Placental epithelial cell (primary cell): ENCODE results near the gene HS2ST1. TPM values are rescaled to one million over a fixed set of nuclear protein-coding genes. Genes with fewer than 3 reads are reported as not detected.

Source experiments
- total RNA-seq: library from RNA; depleted of rRNA; stranded (reverse); fragments of >200 nt; gene quantifications from 2 replicates; pipeline ENCODE4 v1.2.3, GENCODE V29; 2012

The HS2ST1 gene
- 15.7 and 17.1 TPM in 2 replicates for total RNA-seq

DNA sequence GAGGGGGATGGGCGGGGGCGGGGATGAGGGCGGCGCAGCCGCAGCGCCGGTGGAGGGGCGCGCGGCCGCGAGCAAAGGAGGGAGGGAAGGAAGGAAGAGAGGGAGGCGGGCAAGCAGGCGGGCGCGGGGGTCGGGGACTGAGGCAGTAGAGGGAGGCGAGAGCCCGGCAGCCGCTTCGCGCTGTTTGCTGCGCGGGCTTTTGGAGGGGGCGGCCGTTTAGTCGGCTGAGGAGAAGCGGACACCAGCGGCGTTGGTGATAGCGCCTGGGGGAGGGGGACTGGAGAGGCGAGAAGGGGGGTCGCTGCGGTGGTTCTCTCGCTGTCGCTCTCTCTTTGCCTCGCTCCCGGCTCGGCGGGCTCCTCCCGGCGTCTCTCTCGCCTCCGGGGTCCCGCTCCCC is at the start of gene HS2ST1:
TSS of gene HS2ST1 (plus strand) at position 35 of the 397 bp plus-strand sequence.

DNA sequence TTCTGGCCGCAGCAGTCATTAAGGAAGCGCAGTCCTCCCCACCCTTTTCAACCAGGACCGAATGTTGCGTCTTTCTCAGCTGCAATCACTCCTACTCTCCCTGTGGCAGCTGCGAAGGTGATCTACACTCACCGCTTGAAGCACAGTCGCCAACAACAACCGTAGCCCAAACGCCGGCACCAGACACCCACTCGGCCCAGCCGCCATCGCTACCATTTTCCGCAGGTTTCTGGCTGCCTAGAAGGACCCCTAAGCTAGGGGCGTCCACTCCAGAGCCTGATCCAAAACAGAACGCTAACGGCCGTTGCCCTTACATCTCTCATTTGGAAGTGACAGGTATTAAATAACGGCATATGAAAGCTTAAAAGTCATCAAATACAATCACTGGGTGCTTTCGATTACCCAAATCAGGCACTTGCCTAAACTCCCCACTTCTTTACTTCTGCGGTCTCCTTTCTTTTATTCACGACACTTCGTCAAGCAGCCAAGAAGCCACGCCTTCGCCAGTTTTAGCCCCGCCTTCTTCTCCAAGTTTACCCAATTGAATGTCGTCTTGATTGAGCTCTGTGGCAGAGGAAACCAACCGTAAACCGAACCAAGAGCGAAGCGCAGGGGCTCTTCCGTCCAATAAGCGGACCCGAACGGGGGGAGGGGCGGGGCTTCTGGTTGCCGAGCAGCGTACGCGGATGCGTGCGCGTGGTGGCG is 387 bp upstream of the HS2ST1 start, which contains the start of gene SELENOF:
TSS of gene SELENOF (minus strand) at position 231 of the 705 bp plus-strand sequence. CDS start at position 216, 15 bp downstream.

Other genes with a start within 250 kb of the HS2ST1 start
- gene SH3GLB1, start 210.1 kb upstream of the HS2ST1 start, total RNA-seq: 40.8 and 47.6 TPM in 2 replicates
- gene SELENOF, start 509 bp upstream of the HS2ST1 start, total RNA-seq: 84.4 and 110 TPM in 2 replicates